ENCODE data around the gene SLC38A3.

DNA sequence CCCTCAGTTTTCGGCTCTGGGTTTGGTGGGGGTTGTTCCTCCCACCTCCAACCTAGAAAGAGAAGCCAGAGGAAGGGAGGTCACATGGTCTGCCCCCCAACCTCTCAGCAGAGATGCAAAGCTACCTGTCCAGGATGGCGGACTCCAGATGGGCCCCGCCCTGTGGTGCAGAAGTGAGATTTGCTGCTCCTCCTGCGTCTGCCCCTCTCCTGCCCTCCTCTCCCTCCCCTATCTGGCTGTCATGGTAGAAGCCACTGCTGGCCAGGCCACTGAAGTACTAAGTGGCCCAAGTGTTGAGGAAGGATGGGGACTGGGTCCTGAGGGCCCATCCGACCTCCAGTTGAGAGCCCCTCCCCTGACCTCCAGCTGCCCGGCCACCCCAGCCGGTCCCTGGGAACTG lies 61.8 kb downstream of the SLC38A3 start:
- TF ChIP-seq, protein P1, sequence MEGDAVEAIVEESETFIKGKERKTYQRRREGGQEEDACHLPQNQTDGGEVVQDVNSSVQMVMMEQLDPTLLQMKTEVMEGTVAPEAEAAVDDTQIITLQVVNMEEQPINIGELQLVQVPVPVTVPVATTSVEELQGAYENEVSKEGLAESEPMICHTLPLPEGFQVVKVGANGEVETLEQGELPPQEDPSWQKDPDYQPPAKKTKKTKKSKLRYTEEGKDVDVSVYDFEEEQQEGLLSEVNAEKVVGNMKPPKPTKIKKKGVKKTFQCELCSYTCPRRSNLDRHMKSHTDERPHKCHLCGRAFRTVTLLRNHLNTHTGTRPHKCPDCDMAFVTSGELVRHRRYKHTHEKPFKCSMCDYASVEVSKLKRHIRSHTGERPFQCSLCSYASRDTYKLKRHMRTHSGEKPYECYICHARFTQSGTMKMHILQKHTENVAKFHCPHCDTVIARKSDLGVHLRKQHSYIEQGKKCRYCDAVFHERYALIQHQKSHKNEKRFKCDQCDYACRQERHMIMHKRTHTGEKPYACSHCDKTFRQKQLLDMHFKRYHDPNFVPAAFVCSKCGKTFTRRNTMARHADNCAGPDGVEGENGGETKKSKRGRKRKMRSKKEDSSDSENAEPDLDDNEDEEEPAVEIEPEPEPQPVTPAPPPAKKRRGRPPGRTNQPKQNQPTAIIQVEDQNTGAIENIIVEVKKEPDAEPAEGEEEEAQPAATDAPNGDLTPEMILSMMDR (IDR thresholded peaks at IDR 0.05; ENCODE audit: poor library complexity): no peak
- TF ChIP-seq EZH2phosphoT487 (IDR thresholded peaks at IDR 0.05; ENCODE audit: low read depth, severe bottlenecking, unreplicated experiment): no peak
- TF ChIP-seq EZH2 (IDR thresholded peaks at IDR 0.05; ENCODE audit: borderline replicate concordance): no peak

Data from hepatocyte (in vitro differentiated cells).